Epithelial cell of proximal tubule (primary cell): ENCODE results near the gene PHB1. TPM values are rescaled to one million over a fixed set of nuclear protein-coding genes. Genes with fewer than 3 reads are reported as not detected.
A peak's percentile ranks its signal among the peaks of the same experiment; 100 is the strongest.

Experiments used
- DNase-seq: peaks from one replicate; pipeline ENCODE4 v3.0.0-alpha.2; 2011; ENCODE audit warnings: low read depth
- H3K4me3 ChIP-seq: 2 replicates; pipeline ENCODE4 v1.5.1; 2011; ENCODE audit warnings: low read depth, mild to moderate bottlenecking, low read length
- total RNA-seq: library from RNA; depleted of rRNA; stranded (reverse); fragments of >200 nt; gene quantifications from 2 replicates; pipeline ENCODE4 v1.2.3, GENCODE V29; 2015
- TF ChIP-seq, protein P1 (sequence below): conservative IDR thresholded peaks from 2 replicates; pipeline ENCODE4 v1.5.1; 2012; ENCODE audit warnings: low read depth, mild to moderate bottlenecking, low read length

The PHB1 gene
- 166 and 263 TPM in 2 replicates for total RNA-seq

DNA sequence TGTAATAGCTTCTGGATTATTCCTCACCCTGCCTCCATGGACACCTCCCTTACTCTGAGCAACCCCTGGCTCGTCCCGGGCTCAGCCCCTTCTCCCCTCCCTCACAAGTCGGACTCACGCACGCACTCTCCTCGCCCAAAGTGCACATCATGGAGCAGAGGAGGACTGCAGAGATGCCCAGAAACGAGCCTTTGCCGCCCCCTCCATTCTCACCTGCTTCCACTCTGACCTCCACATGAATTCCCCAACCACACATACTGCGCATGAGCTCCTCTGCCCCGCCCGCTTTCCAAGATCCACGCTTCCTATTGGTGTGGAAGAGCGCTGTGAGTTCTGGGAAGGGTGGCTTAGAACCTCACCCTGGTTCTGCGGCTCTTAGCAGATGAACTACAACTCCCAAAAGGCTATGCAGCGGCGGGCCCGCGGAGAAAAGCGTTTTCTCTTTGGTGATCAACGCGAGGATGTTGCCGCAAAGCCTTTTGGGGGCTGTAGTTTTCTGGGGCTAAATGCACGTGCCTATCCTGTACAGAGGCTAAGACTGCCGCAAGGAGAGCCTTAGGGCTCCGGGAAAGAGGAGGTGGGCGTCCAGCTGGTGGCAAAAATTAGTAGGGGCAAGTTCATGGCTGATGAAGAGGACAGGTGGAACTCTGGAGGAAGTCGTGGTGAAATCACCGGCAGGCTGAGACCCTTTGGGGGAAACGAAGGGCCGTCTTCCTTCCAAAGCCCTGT, at the start of gene PHB1:
Gene PHB1, minus strand, starts transcription at position 261 of the 729 bp plus-strand sequence. CDS start 1,618 bp downstream, outside the sequence.
- H3K4me3 ChIP-seq = peak within 1 kb of the TSS; percentile 100
- TF ChIP-seq, protein P1, sequence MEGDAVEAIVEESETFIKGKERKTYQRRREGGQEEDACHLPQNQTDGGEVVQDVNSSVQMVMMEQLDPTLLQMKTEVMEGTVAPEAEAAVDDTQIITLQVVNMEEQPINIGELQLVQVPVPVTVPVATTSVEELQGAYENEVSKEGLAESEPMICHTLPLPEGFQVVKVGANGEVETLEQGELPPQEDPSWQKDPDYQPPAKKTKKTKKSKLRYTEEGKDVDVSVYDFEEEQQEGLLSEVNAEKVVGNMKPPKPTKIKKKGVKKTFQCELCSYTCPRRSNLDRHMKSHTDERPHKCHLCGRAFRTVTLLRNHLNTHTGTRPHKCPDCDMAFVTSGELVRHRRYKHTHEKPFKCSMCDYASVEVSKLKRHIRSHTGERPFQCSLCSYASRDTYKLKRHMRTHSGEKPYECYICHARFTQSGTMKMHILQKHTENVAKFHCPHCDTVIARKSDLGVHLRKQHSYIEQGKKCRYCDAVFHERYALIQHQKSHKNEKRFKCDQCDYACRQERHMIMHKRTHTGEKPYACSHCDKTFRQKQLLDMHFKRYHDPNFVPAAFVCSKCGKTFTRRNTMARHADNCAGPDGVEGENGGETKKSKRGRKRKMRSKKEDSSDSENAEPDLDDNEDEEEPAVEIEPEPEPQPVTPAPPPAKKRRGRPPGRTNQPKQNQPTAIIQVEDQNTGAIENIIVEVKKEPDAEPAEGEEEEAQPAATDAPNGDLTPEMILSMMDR = no peak
- DNase-seq = peak; percentile 88

DNA sequence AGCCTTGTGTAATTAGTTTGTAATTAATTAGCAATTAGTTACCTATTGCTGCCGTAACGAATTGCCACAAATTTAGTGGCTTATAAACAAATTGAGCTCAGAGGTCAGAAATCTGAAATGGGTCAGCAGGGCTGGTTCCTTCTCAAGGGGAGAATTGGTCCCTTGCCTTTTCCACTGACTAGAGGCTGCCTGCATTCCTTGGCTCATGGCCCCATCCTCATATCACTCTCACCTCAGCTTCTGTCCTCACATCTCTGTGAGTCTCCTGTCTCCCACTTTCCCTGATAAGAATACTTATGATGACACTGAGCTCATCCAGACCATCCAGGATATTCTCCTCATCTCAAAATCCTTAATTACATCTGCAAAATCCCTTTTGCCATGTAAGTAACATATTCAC, 49.4 kb upstream of the PHB1 start:
- TF ChIP-seq, protein P1 = no peak
- no peak overlapping the region for H3K4me3 ChIP-seq
- no peak for DNase-seq

DNA sequence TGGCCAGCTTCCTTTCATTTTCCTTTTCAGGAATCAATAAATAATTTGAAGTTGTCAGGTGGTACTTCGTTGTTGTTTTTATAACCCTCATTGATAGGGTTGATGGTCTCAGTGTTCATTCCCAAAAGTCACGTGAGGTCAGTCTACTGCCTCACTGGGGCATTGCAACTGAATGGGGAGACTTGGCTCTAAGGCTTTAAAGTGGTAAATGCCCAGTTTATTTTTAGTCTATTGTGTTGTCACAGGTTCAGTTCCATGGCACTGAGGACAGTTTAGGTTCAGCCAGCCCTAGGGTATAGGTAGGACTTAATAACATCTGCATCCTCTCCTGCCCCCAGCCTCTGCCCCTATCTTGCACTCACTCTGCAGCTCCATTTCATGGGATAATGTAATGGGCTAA, 46.9 kb upstream of the PHB1 start:
- TF ChIP-seq, protein P1 = no peak
- H3K4me3 ChIP-seq = no peak overlapping the region
- DNase-seq = no peak

DNA sequence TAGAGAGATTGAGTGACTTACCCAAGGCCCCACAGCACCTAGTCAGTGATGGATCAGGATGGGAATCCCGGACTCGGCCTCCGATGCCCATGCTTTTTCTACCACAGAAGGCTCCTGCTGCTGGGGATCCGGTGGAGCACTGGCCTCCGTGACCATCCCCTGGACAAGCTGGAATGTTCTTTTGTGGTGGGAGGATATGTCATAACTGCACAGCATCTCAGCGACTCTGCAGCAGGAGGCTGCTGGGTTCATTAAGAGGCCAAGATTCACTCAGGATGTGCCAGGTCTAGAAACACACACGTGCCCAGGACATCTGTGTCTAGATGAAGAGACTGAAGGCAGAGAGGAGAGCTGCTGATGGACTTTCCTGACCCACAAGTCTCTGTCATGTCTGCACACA, 45.7 kb upstream of the PHB1 start:
- DNase-seq = no peak
- TF ChIP-seq, protein P1 = no peak
- H3K4me3 ChIP-seq = no peak overlapping the region

DNA sequence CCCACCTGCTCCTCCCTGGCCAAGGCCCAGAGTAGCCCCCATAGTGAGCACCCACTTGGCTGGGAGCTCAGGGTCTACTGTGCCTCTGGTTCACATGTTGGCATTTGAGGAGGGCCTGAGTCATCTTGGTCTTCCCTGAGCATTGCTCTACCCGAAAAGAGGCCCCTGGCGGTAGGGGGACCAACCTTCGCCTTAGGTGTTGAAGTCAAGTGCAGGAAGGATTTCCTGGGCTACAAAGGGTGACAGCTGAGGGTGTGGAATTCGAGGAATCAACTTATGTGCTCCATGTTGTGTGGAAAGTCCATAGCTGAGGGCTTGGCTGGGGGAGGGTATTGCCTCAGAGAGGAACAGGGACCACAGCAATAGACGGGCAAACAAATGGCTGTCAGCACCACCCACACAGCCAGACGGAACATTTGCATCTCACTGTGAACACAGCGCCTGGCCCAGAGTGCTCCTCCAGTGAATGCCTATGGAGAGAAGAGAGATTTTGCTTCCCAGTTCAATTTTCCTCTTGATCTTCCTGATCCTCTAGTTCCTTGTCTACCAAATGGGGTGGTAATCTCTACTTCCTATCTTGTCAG, 44.8 kb upstream of the PHB1 start:
- DNase-seq = no peak
- no peak overlapping the region for H3K4me3 ChIP-seq
- TF ChIP-seq, protein P1 = no peak

DNA sequence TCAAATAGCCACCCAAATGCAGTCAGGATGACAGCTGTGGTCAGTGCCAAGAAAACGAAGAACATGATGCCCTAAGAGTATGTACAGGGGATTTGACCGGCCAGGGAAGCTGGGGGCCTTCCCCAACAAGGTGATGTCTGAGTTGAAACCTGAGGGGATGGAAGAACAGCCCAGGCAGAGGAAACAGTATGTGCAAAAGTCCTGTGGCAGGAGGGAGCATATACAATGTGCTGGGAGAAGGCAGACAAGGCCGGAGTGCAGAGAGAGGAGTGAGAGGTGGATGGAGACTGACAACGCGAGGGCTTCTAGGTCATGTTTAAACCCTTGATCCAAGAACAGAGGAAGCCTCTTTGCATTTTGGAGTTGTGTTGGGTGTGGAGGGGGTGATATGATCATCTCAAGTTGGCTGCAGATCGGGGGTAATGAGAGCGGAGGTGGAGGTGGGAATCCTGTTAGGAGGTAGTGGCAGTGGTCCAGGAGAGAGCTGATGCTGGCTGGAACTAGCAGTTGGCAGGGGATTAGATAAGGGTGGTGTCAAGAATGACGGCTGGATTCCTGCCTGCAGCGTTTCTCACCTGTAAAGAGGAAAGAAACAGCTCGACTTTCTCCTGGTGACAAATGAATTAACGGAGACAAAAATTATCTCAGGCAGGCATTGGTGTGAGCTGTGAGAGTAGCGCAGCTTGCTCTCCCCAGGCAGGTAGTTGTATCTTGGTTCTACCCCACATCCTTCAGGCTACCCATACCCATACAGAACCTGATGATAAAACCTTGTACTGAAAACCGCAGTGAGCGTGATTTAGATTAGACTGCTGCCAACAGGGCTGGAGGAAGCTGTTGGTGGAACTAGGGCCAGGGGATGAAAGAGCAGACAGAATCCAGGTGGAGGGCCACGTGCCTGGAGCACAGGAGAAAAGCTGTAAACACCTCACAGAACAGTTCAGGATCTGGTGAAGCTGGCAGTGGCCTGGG, 43.2 kb upstream of the PHB1 start:
- no peak for DNase-seq
- TF ChIP-seq, protein P1 = no peak
- no peak overlapping the region for H3K4me3 ChIP-seq
